OCI-LY3 (cell line): Measurements from ENCODE around the gene POPDC3.

ENCODE experiments used
- CTCF ChIP-seq: fragments of 200-600, 300-600 bp; sonication (generic); IDR thresholded peaks from 2 replicates; pipeline ENCODE4 v1.5.1; 2014; ENCODE audit warnings: antibody characterized with exemption, low read length, low read depth
- EZH2phosphoT487 ChIP-seq: fragments of 200-600 bp; shearing (Covaris generic); IDR thresholded peaks from 2 replicates; pipeline ENCODE4 v1.6.1; 2018; ENCODE audit warnings: antibody characterized with exemption, mixed run types, low read depth

- TF ChIP-seq CTCF (no peak), EZH2phosphoT487 (no peak)
Observed at GRCh38 chr6:105214668-105215067, 34.9 kb upstream of the POPDC3 start.
